CD8-positive, alpha-beta memory T cell (primary cell): ENCODE measurements around the gene SH3PXD2B. TPM values are rescaled to one million over a fixed set of nuclear protein-coding genes. Genes with fewer than 3 reads are reported as not detected.

ENCODE experiments used
- CTCF ChIA-PET: fragments of 350-600 bp; sonication (Branson Sonifier 250); formaldehyde crosslinking; loops from one replicate; lab custom pipeline; 2021; ENCODE audit warnings: antibody characterized with exemption; lab: Charles Lee
- POLR2A ChIA-PET: fragments of 350-600 bp; sonication (Branson Sonifier 250); formaldehyde crosslinking; loops from one replicate; lab custom pipeline; 2021; ENCODE audit warnings: antibody characterized with exemption; lab: Charles Lee
- DNase-seq, 5 donors: peaks; one replicate each; pipeline versions ENCODE4 v3.0.0 to v3.0.0-alpha.2; 2020 to 2022; ENCODE audit warnings: mixed read lengths in 1 of 5
- H3K27ac ChIP-seq: one replicate; pipeline ENCODE4 v1.7.0; 2013; ENCODE audit warnings: low read depth, mild to moderate bottlenecking, low read length, moderate library complexity
- H3K27me3 ChIP-seq: 2 replicates; pipeline ENCODE4 v1.7.0; 2013; ENCODE audit warnings: low read length, mild to moderate bottlenecking; ENCODE audit not compliant: insufficient read depth, poor library complexity, severe bottlenecking
- H3K36me3 ChIP-seq: 2 replicates; pipeline ENCODE4 v1.7.0; 2013; ENCODE audit warnings: mild to moderate bottlenecking, low read length, moderate library complexity; ENCODE audit not compliant: insufficient read depth
- H3K4me1 ChIP-seq: 2 replicates; pipeline ENCODE4 v1.7.0; 2013; ENCODE audit warnings: mild to moderate bottlenecking, low read length, moderate library complexity; ENCODE audit not compliant: insufficient read depth
- H3K4me3 ChIP-seq: 2 replicates; pipeline ENCODE4 v1.7.0; 2013; ENCODE audit warnings: mild to moderate bottlenecking, low read length
- H3K9me3 ChIP-seq: 2 replicates; pipeline ENCODE4 v1.7.0; 2013; ENCODE audit warnings: mild to moderate bottlenecking, low read length
- H3K27ac Mint-ChIP-seq, 8 donors: one replicate each; pipeline ENCODE4 v1.8.0; 2020 to 2021; ENCODE audit warnings: mixed read lengths in 8 of 8, mild to moderate bottlenecking in 6 of 8, inconsistent platforms in 3 of 8, moderate library complexity in 3 of 8
- H3K27me3 Mint-ChIP-seq, 2 donors: one replicate each; pipeline ENCODE4 v1.8.0; 2020 to 2021; ENCODE audit warnings: mixed read lengths in 2 of 2, mild to moderate bottlenecking in 1 of 2, moderate library complexity in 1 of 2
- H3K36me3 Mint-ChIP-seq, 3 donors: one replicate each; pipeline ENCODE4 v1.8.0; 2020 to 2021; ENCODE audit warnings: mixed read lengths in 3 of 3, inconsistent platforms in 1 of 3, mild to moderate bottlenecking in 1 of 3
- H3K4me1 Mint-ChIP-seq, 3 donors: one replicate each; pipeline ENCODE4 v1.8.0; 2020 to 2021; ENCODE audit warnings: mixed read lengths in 3 of 3, inconsistent platforms in 1 of 3, mild to moderate bottlenecking in 1 of 3
- H3K4me3 Mint-ChIP-seq, 7 donors: one replicate each; pipeline ENCODE4 v1.8.0; 2020 to 2021; ENCODE audit warnings: mixed read lengths in 7 of 7, mild to moderate bottlenecking in 6 of 7, moderate library complexity in 4 of 7, inconsistent platforms in 2 of 7
- H3K9me3 Mint-ChIP-seq, 5 donors: one replicate each; pipeline ENCODE4 v1.8.0; 2020 to 2022; ENCODE audit warnings: mixed read lengths in 5 of 5, mild to moderate bottlenecking in 3 of 5, moderate library complexity in 2 of 5, inconsistent platforms in 1 of 5
- polyA plus RNA-seq: library from polyadenylated mRNA; unstranded; fragments of 300-500 nt; fragmentation: Illumina TruSeq; gene quantifications from one replicate; pipeline ENCODE4 v1.2.3, GENCODE V29; 2021
- total RNA-seq, 2 experiments: library from RNA; stranded (reverse); gene quantifications; one replicate each; pipeline ENCODE4 v1.2.3, GENCODE V29; 2021

SH3PXD2B gene
- total and polyA plus RNA-seq, 3 experiments from 2014 or later, result 0.09 to 0.15 TPM; not detected in 1

DNA sequence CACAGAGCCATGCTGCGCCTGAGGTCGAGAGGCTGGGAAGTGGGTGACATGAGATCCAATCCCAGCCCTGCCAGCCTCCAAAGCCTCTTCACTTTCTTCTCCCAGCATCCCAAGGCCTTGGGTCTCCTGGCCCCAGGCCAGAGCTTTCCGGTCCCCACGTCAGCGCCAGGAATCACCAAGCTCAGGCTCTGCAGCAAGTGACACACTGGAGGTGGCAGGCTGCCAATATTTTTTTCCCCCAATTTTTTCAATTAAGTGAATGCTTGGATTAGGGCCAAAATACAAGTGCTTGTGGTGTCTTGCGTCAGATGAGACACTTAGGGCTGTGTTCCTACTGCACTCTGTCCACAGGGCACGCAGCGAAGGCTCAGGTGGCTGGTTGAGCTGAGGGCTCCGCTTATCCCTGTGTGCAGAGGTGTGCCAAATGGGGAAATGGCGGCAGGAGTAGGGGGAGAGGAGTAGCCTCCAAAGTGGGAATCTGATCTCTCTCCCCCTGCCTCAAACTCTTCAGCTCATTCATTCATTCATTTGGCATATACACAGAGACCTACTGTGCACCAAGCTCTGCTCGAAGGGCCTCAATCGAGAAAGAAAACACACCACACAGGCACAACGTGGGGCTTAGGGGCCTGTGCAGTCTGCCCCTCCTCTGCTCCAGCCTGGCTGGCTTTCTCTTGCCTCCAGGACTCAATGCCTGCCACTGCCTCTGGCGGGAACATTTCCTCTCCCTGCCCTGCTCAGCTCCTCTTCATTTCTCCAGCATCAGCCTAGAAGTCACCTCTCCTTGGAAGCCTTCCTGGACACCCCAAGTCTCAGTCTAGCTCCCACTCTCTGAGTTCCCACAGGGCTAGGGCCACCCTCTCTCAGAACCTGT lies 16.6 kb downstream of the SH3PXD2B start:
- Mint-ChIP-seq H3K27me3 (peaks cover 5 to 27% of the 10 kb centered on the region in 2 donors), H3K4me1 (no peaks in the 10 kb centered on the region), H3K9me3 (no peaks in the 10 kb centered on the region), H3K36me3 (no peaks in the 10 kb centered on the region), H3K27ac (no peak overlapping the region), H3K4me3 (no peak overlapping the region)
- H3K27me3 ChIP-seq, result no peaks in the 10 kb centered on the region
- H3K4me1 ChIP-seq, result no peaks in the 10 kb centered on the region
- H3K4me3 ChIP-seq, result no peak overlapping the region
- H3K36me3 ChIP-seq, result no peaks in the 10 kb centered on the region
- DNase-seq, result no peak
- POLR2A ChIA-PET, result no interaction called here
- CTCF ChIA-PET, result interaction anchor here (0.9 kb wide), 1 partner anchor 13 kb away, joined by 5 read pairs; no protein-coding TSS in a partner anchor
- no peak overlapping the region for H3K27ac ChIP-seq
- no peaks in the 10 kb centered on the region for H3K9me3 ChIP-seq

GRCh38 chr5:172436879-172437369 lies 17.4 kb downstream of the SH3PXD2B start:
- no peaks in the 10 kb centered on the region for H3K9me3 ChIP-seq
- no peak overlapping the region for H3K4me3 ChIP-seq
- Mint-ChIP-seq H3K27me3 (peaks cover 5 to 27% of the 10 kb centered on the region in 2 donors), H3K4me3 (no peak overlapping the region), H3K9me3 (no peaks in the 10 kb centered on the region), H3K4me1 (no peaks in the 10 kb centered on the region), H3K36me3 (no peaks in the 10 kb centered on the region), H3K27ac (no peak overlapping the region)
- H3K27ac ChIP-seq, result no peak overlapping the region
- H3K36me3 ChIP-seq, result no peaks in the 10 kb centered on the region
- ChIA-PET POLR2A (no interaction called here), CTCF (no interaction called here)
- no peak for DNase-seq
- H3K4me1 ChIP-seq, result no peaks in the 10 kb centered on the region
- no peaks in the 10 kb centered on the region for H3K27me3 ChIP-seq

- H3K4me3 Mint-ChIP-seq, result no peak overlapping the region
- H3K4me3 ChIP-seq, result no peak overlapping the region
- H3K36me3 Mint-ChIP-seq, result no peaks in the 10 kb centered on the region
- H3K27me3 Mint-ChIP-seq, result peaks cover 5 to 30% of the 10 kb centered on the region in 2 donors
- no peak for DNase-seq
- no peak overlapping the region for H3K27ac Mint-ChIP-seq
- H3K9me3 Mint-ChIP-seq, result no peaks in the 10 kb centered on the region
- ChIA-PET CTCF (interaction anchor here (0.6 kb wide), 1 partner anchor 302 kb away, joined by 3 read pairs; no protein-coding TSS in a partner anchor), POLR2A (no interaction called here)
- H3K4me1 ChIP-seq, result no peaks in the 10 kb centered on the region
- no peaks in the 10 kb centered on the region for H3K27me3 ChIP-seq
- no peaks in the 10 kb centered on the region for H3K4me1 Mint-ChIP-seq
- no peaks in the 10 kb centered on the region for H3K9me3 ChIP-seq
- no peaks in the 10 kb centered on the region for H3K36me3 ChIP-seq
- H3K27ac ChIP-seq, result no peak overlapping the region
Measured at GRCh38 chr5:172436078-172436878, 18.0 kb downstream of the SH3PXD2B start.

GRCh38 chr5:172435362-172436077 lies 18.8 kb downstream of the SH3PXD2B start:
- H3K27ac ChIP-seq, result no peak overlapping the region
- no peaks in the 10 kb centered on the region for H3K4me1 ChIP-seq
- no peaks in the 10 kb centered on the region for H3K27me3 ChIP-seq
- Mint-ChIP-seq H3K27ac (no peak overlapping the region), H3K36me3 (no peaks in the 10 kb centered on the region), H3K4me1 (no peaks in the 10 kb centered on the region), H3K27me3 (peaks cover 5 to 31% of the 10 kb centered on the region in 2 donors), H3K9me3 (no peaks in the 10 kb centered on the region), H3K4me3 (no peak overlapping the region)
- no peak overlapping the region for H3K4me3 ChIP-seq
- POLR2A ChIA-PET, result no interaction called here
- DNase-seq, result no peak
- no peaks in the 10 kb centered on the region for H3K9me3 ChIP-seq
- no peaks in the 10 kb centered on the region for H3K36me3 ChIP-seq
- CTCF ChIA-PET, result interaction anchor here (0.6 kb wide), 1 partner anchor 303 kb away, joined by 3 read pairs; no protein-coding TSS in a partner anchor

DNA sequence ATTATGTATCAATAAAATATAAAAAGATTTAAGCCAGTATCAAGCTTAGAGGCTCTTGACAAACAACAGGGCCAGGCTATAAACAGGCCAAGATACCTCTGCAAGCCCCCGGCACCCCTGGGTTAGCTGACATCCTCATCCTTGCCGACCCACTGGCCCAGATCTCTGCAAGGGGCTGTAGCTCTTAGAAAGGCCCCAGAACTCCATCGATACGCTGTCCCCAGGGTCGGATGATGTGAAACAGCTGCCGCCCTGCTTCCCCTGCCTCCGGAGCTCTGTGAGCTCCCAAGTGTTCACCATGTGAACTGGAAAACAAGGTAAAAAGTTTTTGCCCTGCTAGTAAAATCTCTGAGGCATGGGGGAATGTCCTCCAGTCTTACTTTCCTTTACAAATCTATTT lies 20.1 kb downstream of the SH3PXD2B start:
- no peak for DNase-seq
- no peaks in the 10 kb centered on the region for H3K36me3 ChIP-seq
- Mint-ChIP-seq H3K4me3 (no peak overlapping the region), H3K4me1 (no peaks in the 10 kb centered on the region), H3K36me3 (no peaks in the 10 kb centered on the region), H3K27ac (peak overlapping the region in 1 of 8 donors; percentile 21), H3K9me3 (no peaks in the 10 kb centered on the region), H3K27me3 (peaks cover 5 to 35% of the 10 kb centered on the region in 2 donors)
- H3K27ac ChIP-seq, result no peak overlapping the region
- no peak overlapping the region for H3K4me3 ChIP-seq
- CTCF ChIA-PET, result no interaction called here
- no peaks in the 10 kb centered on the region for H3K27me3 ChIP-seq
- no peaks in the 10 kb centered on the region for H3K4me1 ChIP-seq
- no peaks in the 10 kb centered on the region for H3K9me3 ChIP-seq
- POLR2A ChIA-PET, result no interaction called here

GRCh38 chr5:172433513-172433912 lies 20.8 kb downstream of the SH3PXD2B start:
- ChIA-PET POLR2A (no interaction called here), CTCF (no interaction called here)
- no peaks in the 10 kb centered on the region for H3K4me1 Mint-ChIP-seq
- H3K36me3 Mint-ChIP-seq, result no peaks in the 10 kb centered on the region
- H3K27ac Mint-ChIP-seq, result no peak overlapping the region
- H3K27me3 ChIP-seq, result no peaks in the 10 kb centered on the region
- H3K4me3 ChIP-seq, result no peak overlapping the region
- no peaks in the 10 kb centered on the region for H3K9me3 ChIP-seq
- no peak overlapping the region for H3K4me3 Mint-ChIP-seq
- H3K27ac ChIP-seq, result no peak overlapping the region
- peaks cover 5 to 35% of the 10 kb centered on the region in 2 donors for H3K27me3 Mint-ChIP-seq
- no peaks in the 10 kb centered on the region for H3K4me1 ChIP-seq
- H3K9me3 Mint-ChIP-seq, result no peaks in the 10 kb centered on the region
- DNase-seq, result no peak
- no peaks in the 10 kb centered on the region for H3K36me3 ChIP-seq

DNA sequence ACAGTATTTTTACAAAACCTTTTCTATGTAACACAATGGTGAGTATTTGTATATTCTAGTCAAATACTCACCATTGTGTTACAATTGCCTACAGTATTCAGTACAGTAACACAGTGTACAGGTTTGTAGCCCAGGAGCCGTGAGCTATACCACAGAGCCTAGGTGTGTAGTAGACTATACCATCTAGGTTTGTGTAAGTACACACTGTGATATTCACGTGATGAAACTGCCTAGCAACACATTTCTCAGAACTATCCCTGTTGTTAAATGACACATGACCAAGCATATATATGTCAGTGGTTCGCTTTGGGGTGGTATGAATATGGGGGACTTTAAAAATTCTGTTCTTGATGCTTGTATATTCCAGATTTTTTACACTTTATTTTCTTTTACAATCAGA lies 21.3 kb downstream of the SH3PXD2B start:
- POLR2A ChIA-PET, result no interaction called here
- peaks cover 5 to 35% of the 10 kb centered on the region in 2 donors for H3K27me3 Mint-ChIP-seq
- no peak overlapping the region for H3K27ac Mint-ChIP-seq
- no peaks in the 10 kb centered on the region for H3K36me3 Mint-ChIP-seq
- Histone ChIP-seq H3K4me1 (no peaks in the 10 kb centered on the region), H3K27ac (no peak overlapping the region), H3K27me3 (no peaks in the 10 kb centered on the region), H3K4me3 (no peak overlapping the region), H3K9me3 (no peaks in the 10 kb centered on the region), H3K36me3 (no peaks in the 10 kb centered on the region)
- CTCF ChIA-PET, result no interaction called here
- no peak for DNase-seq
- no peak overlapping the region for H3K4me3 Mint-ChIP-seq
- H3K9me3 Mint-ChIP-seq, result no peaks in the 10 kb centered on the region
- no peaks in the 10 kb centered on the region for H3K4me1 Mint-ChIP-seq
